ENCODE measurements around the gene LINC00237.

Gene LINC00237

GRCh38 chr20:21064924-21065323, 41.2 kb downstream of the LINC00237 start:
- Histone ChIP-seq H3K79me2 (ENCODE audit: insufficient read depth, low read length) (no peaks in the 10 kb centered on the region), H3K4me2 (ENCODE audit: low read depth, low read length, poor library complexity, severe bottlenecking) (no peak overlapping the region), H3K9me2 (replicated peaks; ENCODE audit: insufficient read depth, low read length) (no peaks in the 10 kb centered on the region), H3K36me3 (ENCODE audit: low read length) (no peaks in the 10 kb centered on the region), H2AFZ (ENCODE audit: low read depth, low read length, severe bottlenecking) (no peak overlapping the region), H3K4me3 (ENCODE audit: insufficient read depth, low read length, poor library complexity, severe bottlenecking) (no peak overlapping the region), H3K9me3 (ENCODE audit: insufficient read depth, low read length) (no peaks in the 10 kb centered on the region), H4K20me1 (ENCODE audit: low read depth, low read length) (no peaks in the 10 kb centered on the region), H3K9ac (ENCODE audit: low read length) (no peak overlapping the region), H3F3A (ENCODE audit: insufficient read depth) (no peaks in the 10 kb centered on the region), H3K27me3 (ENCODE audit: low read length) (no peaks in the 10 kb centered on the region), H3K27ac (ENCODE audit: low read depth, low read length) (no peak overlapping the region)
- TF ChIP-seq CTCF (IDR thresholded peaks at IDR 0.05; ENCODE audit: insufficient read depth, low read length, poor library complexity, severe bottlenecking), result no peak
- TF ChIP-seq EZH2phosphoT487 (conservative IDR thresholded peaks at IDR 0.05; ENCODE audit: low read length), result no peak

GRCh38 chr20:21063276-21063675, 42.9 kb downstream of the LINC00237 start:
- Histone ChIP-seq H3K4me3 (ENCODE audit: insufficient read depth, low read length, poor library complexity, severe bottlenecking) (no peak overlapping the region), H3K79me2 (ENCODE audit: insufficient read depth, low read length) (no peaks in the 10 kb centered on the region), H3F3A (ENCODE audit: insufficient read depth) (no peaks in the 10 kb centered on the region), H2AFZ (ENCODE audit: low read depth, low read length, severe bottlenecking) (no peak overlapping the region), H3K9me3 (ENCODE audit: insufficient read depth, low read length) (no peaks in the 10 kb centered on the region), H3K27me3 (ENCODE audit: low read length) (no peaks in the 10 kb centered on the region), H3K27ac (ENCODE audit: low read depth, low read length) (no peak overlapping the region), H3K4me2 (ENCODE audit: low read depth, low read length, poor library complexity, severe bottlenecking) (no peak overlapping the region), H3K9me2 (replicated peaks; ENCODE audit: insufficient read depth, low read length) (no peaks in the 10 kb centered on the region), H3K9ac (ENCODE audit: low read length) (no peak overlapping the region), H4K20me1 (ENCODE audit: low read depth, low read length) (no peaks in the 10 kb centered on the region), H3K36me3 (ENCODE audit: low read length) (no peaks in the 10 kb centered on the region)
- TF ChIP-seq EZH2phosphoT487 (conservative IDR thresholded peaks at IDR 0.05; ENCODE audit: low read length), result no peak
- no peak for TF ChIP-seq CTCF (IDR thresholded peaks at IDR 0.05; ENCODE audit: insufficient read depth, low read length, poor library complexity, severe bottlenecking)

DNA sequence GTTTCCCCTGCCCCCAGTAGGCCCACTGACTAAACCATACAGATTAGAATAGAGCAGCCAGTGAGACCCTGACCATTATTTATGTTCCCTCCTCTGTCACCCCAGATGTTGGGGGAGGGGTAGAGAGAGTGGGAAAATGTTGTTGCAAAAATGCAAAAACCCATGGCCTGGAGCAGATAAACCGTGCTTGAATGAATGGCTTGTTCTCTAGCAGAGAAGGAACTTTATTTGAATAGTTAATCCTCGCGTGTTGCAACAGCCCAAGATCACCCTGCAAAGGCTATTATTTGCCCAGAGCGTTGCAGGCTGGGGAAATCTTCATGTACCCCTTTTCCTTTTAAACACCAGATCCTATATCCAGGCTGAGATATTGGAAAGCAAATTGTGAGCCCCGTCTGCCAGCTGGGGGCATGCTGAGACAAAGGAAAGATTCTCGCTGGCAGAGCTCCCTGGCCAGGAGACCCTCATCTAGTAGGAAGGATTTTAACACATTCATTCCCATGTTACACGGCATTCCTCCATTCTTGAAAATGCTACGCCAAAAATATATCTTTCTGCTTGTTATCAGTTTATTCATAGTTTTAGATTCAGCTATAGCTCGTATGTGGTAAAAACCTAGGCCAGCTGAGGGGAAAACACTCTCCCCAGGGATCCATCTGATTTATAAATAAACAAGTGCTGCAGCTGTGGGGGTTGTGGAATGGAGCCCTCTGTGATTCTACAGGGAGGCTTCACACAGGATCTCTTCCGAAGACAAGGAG, 53.0 kb downstream of the LINC00237 start:
- TF ChIP-seq CTCF (IDR thresholded peaks at IDR 0.05; ENCODE audit: insufficient read depth, low read length, poor library complexity, severe bottlenecking), result no peak
- no peak for TF ChIP-seq EZH2phosphoT487 (conservative IDR thresholded peaks at IDR 0.05; ENCODE audit: low read length)
- no peaks in the 10 kb centered on the region for H4K20me1 ChIP-seq (ENCODE audit: low read depth, low read length)
- H3K36me3 ChIP-seq (ENCODE audit: low read length), result no peaks in the 10 kb centered on the region
- H3K79me2 ChIP-seq (ENCODE audit: insufficient read depth, low read length), result no peaks in the 10 kb centered on the region
- no peak overlapping the region for H2AFZ ChIP-seq (ENCODE audit: low read depth, low read length, severe bottlenecking)
- no peaks in the 10 kb centered on the region for H3F3A ChIP-seq (ENCODE audit: insufficient read depth)
- H3K9me3 ChIP-seq (ENCODE audit: insufficient read depth, low read length), result no peaks in the 10 kb centered on the region
- no peak overlapping the region for H3K4me3 ChIP-seq (ENCODE audit: insufficient read depth, low read length, poor library complexity, severe bottlenecking)
- no peaks in the 10 kb centered on the region for H3K27me3 ChIP-seq (ENCODE audit: low read length)
- H3K4me2 ChIP-seq (ENCODE audit: low read depth, low read length, poor library complexity, severe bottlenecking), result no peak overlapping the region
- H3K9me2 ChIP-seq (replicated peaks; ENCODE audit: insufficient read depth, low read length), result no peaks in the 10 kb centered on the region
- H3K9ac ChIP-seq (ENCODE audit: low read length), result no peak overlapping the region
- no peak overlapping the region for H3K27ac ChIP-seq (ENCODE audit: low read depth, low read length)
